Ascending aorta (tissue), 2 donors: Measurements from ENCODE around the gene RPS6KC1. TPM values are rescaled to one million over a fixed set of nuclear protein-coding genes. Genes with fewer than 3 reads are reported as not detected.

Experiments
- DNase-seq, 2 donors: peaks; one replicate each; pipeline ENCODE4 v3.0.0-alpha.2; 2019; ENCODE audit warnings: low spot score in 2 of 2
- H3K27ac ChIP-seq, 2 donors: fragments of 200-600 bp; sonication (generic); one replicate each; pipeline ENCODE4 v1.5.1; 2016 to 2017; ENCODE audit warnings: mild to moderate bottlenecking in 1 of 2
- H3K27me3 ChIP-seq: fragments of 200-600 bp; sonication (generic); one replicate; pipeline ENCODE4 v1.5.1; 2017
- H3K36me3 ChIP-seq, 2 donors: fragments of 200-600 bp; sonication (generic); one replicate each; pipeline ENCODE4 v1.5.1; 2016
- H3K4me1 ChIP-seq, 2 donors: fragments of 200-600 bp; sonication (generic); one replicate each; pipeline ENCODE4 v1.5.1; 2016 to 2017; ENCODE audit warnings: mild to moderate bottlenecking in 1 of 2
- H3K4me3 ChIP-seq, 2 donors: fragments of 200-600 bp; sonication (generic); one replicate each; pipeline ENCODE4 v1.5.1; 2016 to 2017; ENCODE audit warnings: mild to moderate bottlenecking in 1 of 2
- H3K9me3 ChIP-seq, 2 donors: fragments of 200-600 bp; sonication (generic); one replicate each; pipeline ENCODE4 v1.5.1; 2016
- intact Hi-C: fragments of 100-400 bp; cut with DNase I; formaldehyde crosslinking; loops from one replicate; pipeline ENCODE4 v1.15.1; 2023
- total RNA-seq: library from RNA; depleted of rRNA; stranded (reverse); fragments of >200 nt; gene quantifications from one replicate; pipeline ENCODE4 v1.1.0, GENCODE V29; 2016
- TF ChIP-seq, protein P1 (sequence below), 3 experiments: fragments of 200-600 bp in 2 of 3; fragments of 450-650 bp in 1 of 3; sonication (generic) in 2 of 3; IDR thresholded peaks; one replicate each; pipeline ENCODE4 v1.5.1; 2016 to 2019; ENCODE audit warnings: antibody characterized with exemption in 3 of 3, mild to moderate bottlenecking in 1 of 3, moderate library complexity in 1 of 3

RPS6KC1 gene
- total RNA-seq, 1 donor from 2014 or later, result 21.0 TPM

DNA sequence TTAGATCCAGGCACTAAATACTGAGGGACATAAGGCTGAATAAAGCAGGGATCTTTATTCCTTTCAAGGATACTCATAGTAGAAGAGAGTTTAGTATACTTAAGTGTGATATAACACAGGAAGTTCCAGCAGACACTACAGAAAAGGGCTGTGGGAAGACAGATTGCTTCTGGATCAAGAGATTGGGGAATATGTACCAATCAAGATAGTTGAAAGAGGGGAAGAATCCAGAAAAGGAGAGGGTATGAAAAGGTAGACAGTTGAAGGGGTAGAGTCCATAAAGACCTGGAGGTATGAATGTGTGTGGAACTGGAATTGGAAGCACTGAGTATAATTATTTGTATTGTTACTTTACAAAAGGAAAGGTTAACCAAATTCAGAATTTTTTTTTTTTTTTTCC, 2.4 kb downstream of the RPS6KC1 start:
- no peaks in the 10 kb centered on the region for H3K9me3 ChIP-seq
- H3K36me3 ChIP-seq, result no peaks in the 10 kb centered on the region
- intact Hi-C loops, result loop anchor here (5.0 kb wide), 1 partner anchor 261 kb away; the partner anchor contains the start of genes NSL1 and TATDN3
- no peak overlapping the region for H3K4me3 ChIP-seq
- no peaks in the 10 kb centered on the region for H3K27me3 ChIP-seq
- TF ChIP-seq, protein P1, sequence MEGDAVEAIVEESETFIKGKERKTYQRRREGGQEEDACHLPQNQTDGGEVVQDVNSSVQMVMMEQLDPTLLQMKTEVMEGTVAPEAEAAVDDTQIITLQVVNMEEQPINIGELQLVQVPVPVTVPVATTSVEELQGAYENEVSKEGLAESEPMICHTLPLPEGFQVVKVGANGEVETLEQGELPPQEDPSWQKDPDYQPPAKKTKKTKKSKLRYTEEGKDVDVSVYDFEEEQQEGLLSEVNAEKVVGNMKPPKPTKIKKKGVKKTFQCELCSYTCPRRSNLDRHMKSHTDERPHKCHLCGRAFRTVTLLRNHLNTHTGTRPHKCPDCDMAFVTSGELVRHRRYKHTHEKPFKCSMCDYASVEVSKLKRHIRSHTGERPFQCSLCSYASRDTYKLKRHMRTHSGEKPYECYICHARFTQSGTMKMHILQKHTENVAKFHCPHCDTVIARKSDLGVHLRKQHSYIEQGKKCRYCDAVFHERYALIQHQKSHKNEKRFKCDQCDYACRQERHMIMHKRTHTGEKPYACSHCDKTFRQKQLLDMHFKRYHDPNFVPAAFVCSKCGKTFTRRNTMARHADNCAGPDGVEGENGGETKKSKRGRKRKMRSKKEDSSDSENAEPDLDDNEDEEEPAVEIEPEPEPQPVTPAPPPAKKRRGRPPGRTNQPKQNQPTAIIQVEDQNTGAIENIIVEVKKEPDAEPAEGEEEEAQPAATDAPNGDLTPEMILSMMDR (IDR thresholded peaks at IDR 0.05), result no peak
- no peak overlapping the region for H3K27ac ChIP-seq
- DNase-seq, result no peak
- peaks cover 6 to 11% of the 10 kb centered on the region in 2 donors for H3K4me1 ChIP-seq

DNA sequence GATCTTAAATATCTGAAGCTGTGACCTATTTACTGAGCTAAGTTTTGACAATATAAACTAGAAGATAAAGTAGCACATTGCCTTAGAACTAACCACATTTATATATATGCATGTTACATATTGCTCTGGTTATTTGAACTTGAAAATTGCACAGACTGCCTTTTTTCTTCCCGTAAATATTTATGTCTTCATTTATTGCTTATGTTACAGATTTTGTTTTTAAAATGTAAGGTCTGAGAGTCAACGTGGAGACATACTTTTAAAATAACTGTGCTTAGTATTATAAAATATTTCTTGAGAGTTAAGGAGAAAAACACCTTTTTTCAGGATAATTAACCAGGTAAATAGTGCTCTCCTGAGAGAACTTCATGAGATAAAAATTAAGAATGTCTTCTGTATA, 3.1 kb downstream of the RPS6KC1 start:
- H3K27me3 ChIP-seq, result no peaks in the 10 kb centered on the region
- no peaks in the 10 kb centered on the region for H3K9me3 ChIP-seq
- peaks cover 6 to 11% of the 10 kb centered on the region in 2 donors for H3K4me1 ChIP-seq
- intact Hi-C loops, result loop anchor here (5.0 kb wide), 1 partner anchor 262 kb away; the partner anchor contains the start of genes NSL1 and TATDN3
- DNase-seq, result no peak
- no peaks in the 10 kb centered on the region for H3K36me3 ChIP-seq
- H3K27ac ChIP-seq, result no peak overlapping the region
- H3K4me3 ChIP-seq, result no peak overlapping the region
- TF ChIP-seq, protein P1 (IDR thresholded peaks at IDR 0.05), result no peak

DNA sequence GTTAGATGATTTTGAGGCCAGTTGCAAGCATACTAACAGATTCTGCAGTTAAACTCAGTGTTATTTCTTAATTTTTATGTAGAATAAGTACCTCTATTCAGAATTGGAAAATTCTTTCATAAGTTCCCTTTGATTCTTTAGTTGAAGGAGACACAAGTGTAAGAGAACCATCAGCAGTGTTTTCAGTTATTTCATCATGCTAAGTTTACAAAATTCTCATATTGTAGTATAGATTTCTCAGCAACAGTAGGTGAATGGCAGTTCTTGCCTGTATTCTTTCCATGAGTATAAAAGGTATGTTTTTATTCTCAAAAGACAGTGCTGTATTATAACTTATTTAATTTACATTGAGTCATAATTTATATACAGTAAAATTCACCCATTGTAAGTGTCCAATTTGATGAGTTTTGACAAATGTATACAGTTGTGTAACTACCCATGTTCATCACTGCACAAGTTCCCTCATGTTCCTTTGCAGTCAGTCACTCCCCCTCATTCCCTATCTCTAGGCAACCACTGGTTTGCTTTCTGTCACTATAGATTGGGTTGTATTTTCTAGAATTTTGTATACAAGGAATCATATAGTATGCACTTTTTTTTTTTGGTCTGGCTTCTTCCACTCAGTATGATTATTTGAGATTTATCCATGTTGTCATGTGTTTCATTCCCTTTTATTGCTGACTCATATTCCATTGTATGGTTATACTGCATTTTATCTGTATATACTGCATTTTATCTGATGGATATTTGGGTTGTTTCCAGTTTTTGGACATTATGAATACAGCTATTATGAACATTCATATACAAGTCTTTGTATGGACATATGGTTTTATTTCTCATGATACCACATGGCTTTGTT, 3.9 kb downstream of the RPS6KC1 start:
- H3K27ac ChIP-seq, result no peak overlapping the region
- no peaks in the 10 kb centered on the region for H3K9me3 ChIP-seq
- H3K4me3 ChIP-seq, result no peak overlapping the region
- H3K36me3 ChIP-seq, result no peaks in the 10 kb centered on the region
- H3K27me3 ChIP-seq, result no peaks in the 10 kb centered on the region
- H3K4me1 ChIP-seq, result peaks cover 6 to 11% of the 10 kb centered on the region in 2 donors
- no peak for DNase-seq
- intact Hi-C loops, result loop anchor here (5.0 kb wide), 1 partner anchor 263 kb away; the partner anchor contains the start of genes NSL1 and TATDN3
- TF ChIP-seq, protein P1 (IDR thresholded peaks at IDR 0.05), result no peak

DNA sequence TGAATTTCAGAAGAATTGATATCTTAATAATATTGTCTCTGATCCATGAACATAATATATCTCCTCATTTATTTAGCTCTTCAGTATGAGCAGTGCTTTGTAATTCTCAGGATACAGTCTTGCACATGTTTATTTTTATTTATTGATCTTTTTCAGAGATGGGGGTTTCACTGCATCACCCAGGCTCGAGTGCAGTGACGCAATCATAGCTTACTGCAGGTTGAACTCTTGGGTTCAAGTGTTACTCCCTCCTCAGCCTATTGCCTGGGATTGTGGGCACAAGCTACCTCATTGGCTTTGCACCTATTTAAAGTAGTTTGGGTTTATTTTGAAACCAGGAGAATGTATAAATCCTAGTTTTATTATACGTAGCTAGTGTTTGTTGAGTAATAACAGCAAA, 4.7 kb downstream of the RPS6KC1 start:
- Histone ChIP-seq H3K9me3 (no peaks in the 10 kb centered on the region), H3K4me1 (peaks cover 6% of the 10 kb centered on the region in 2 donors), H3K36me3 (no peaks in the 10 kb centered on the region), H3K4me3 (no peak overlapping the region), H3K27ac (no peak overlapping the region), H3K27me3 (no peaks in the 10 kb centered on the region)
- no peak for DNase-seq
- intact Hi-C loops, result no loop called here
- TF ChIP-seq, protein P1 (IDR thresholded peaks at IDR 0.05), result no peak

DNA sequence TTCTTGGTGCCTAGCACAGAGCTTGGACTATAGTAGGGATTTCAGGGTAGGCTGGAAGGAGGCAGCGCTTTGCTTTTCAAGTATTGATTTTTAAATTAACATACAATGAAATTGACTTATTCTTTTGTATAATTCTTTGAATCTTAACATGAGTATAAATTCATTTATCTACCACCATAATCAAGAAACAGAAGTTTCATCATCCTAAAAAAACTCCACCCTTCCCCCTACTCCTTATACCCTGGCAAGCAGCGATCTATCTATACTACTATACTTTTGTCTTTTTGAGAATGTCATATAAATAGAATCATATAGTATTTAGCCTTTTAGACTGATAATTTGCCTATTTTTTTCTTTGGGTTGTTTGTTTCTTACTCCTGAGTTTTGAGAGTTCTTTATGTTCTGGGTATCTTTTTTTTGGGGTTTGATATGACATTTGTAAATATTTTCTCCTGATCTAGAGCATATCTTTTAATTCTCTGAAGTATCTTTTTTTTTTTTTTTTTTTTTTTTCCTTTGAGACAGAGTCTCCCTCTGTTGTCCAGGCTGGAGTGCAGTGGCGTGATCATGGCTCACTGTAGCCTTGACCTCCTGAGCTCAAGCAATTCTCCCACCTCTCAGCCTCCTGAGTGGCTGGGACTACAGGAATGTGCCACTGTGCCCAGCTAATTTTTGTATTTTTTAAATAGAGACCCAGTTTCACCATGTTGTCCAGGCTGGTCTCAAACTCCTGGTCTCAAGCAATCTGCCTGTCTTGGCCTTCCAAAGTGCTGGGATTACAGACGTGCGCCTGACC, 6.4 kb downstream of the RPS6KC1 start:
- Histone ChIP-seq H3K27ac (no peak overlapping the region), H3K9me3 (no peaks in the 10 kb centered on the region), H3K4me1 (peaks cover 2 to 5% of the 10 kb centered on the region in 2 donors), H3K4me3 (no peak overlapping the region), H3K36me3 (no peaks in the 10 kb centered on the region), H3K27me3 (no peaks in the 10 kb centered on the region)
- DNase-seq, result no peak
- intact Hi-C loops, result no loop called here
- TF ChIP-seq, protein P1 (IDR thresholded peaks at IDR 0.05), result no peak
